Tibial nerve (tissue), 4 donors: Measurements from ENCODE around the gene DPP10.

ENCODE experiments used
- CTCF ChIP-seq, 5 experiments: fragments of 200-600 bp in 3 of 5; fragments of 450-650 bp in 2 of 5; sonication (generic) in 3 of 5; IDR thresholded peaks; one replicate each; pipeline ENCODE4 v1.5.1; 2016 to 2019; ENCODE audit warnings: antibody characterized with exemption in 5 of 5, mild to moderate bottlenecking in 3 of 5, moderate library complexity in 2 of 5
- EP300 ChIP-seq, 2 donors: sonication (generic); formaldehyde crosslinking; IDR thresholded peaks; one replicate each; pipeline ENCODE4 v1.6.1; 2017; ENCODE audit warnings: antibody characterized with exemption in 2 of 2, mild to moderate bottlenecking in 1 of 2

GRCh38 chr2:115825912-115826311 lies 1383.5 kb downstream of the DPP10 start:
- TF ChIP-seq CTCF (IDR thresholded peaks at IDR 0.05) (no peak), EP300 (IDR thresholded peaks at IDR 0.05) (no peak)
